NCI-H1105 treated with DMSO at 0.1 percent for 48 hours (cell line): ENCODE results near the gene TFF1.
"Not testable (repeated sequence)": the region's sequence is repeated elsewhere in the genome, so short reads cannot be mapped to it uniquely, and the experiment has no call there.

Experiments
- DNase-seq: peaks from one replicate; lab custom pipeline; 2025; lab: John Stamatoyannopoulos, UW

Gene TFF1

DNA sequence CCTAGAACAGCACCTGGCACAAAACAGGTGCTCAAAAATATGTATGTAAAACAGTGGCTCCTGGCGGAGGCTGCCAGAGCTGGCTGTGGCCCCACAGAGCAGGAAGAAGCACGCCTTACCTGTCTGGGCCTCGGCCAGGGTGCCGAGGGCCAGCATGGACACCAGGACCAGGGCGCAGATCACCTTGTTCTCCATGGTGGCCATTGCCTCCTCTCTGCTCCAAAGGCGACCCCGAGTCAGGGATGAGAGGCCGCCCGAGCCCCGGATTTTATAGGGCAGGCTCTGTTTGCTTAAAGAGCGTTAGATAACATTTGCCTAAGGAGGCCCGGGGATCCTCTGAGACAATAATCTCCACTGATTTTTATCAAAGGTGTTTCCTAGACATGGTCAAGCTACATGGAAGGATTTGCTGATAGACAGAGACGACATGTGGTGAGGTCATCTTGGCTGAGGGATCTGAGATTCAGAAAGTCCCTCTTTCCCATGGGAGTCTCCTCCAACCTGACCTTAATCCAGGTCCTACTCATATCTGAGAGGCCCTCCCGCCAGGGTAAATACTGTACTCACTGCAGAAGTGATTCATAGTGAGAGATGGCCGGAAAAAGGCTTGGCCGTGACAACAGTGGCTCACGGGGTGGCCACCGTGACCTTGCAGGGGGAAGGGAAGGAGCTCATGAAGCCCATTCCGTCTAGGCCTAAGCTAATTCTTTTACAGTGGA lies at the start of gene TFF1:
TSS of gene TFF1 (minus strand) at position 244 of the 719 bp plus-strand sequence. CDS start at position 204, 40 bp downstream.
- no peak for DNase-seq

GRCh38 chr21:42414928-42415769 lies 48.8 kb upstream of the TFF1 start:
- no peak for DNase-seq

GRCh38 chr21:42414553-42414927 lies 48.2 kb upstream of the TFF1 start:
- no peak for DNase-seq

GRCh38 chr21:42414066-42414465 lies 47.7 kb upstream of the TFF1 start:
- no peak for DNase-seq

DNA sequence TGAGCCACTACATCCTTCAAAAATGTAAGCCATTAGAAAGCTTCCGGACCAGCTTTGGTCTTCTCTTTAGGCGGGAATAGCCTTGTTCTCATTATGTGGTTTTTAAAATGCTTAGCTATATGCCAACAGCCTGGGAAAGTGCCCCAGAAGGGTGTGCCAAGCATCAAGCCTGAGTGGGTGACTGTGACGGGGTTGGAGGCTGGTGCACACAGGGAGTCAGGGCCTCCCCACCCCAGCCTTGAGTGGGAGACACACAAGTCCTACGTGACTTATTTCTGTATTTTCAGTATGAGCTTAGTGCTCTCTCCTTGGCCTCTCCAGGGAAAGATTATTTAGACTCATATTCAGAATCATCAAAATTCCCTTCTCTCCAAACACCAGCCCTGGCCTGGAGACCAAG lies 47.2 kb upstream of the TFF1 start:
- DNase-seq: no peak

GRCh38 chr21:42413093-42413492 lies 46.8 kb upstream of the TFF1 start:
- no peak for DNase-seq

- DNase-seq: no peak
Observed at GRCh38 chr21:42412636-42412933, 46.2 kb upstream of the TFF1 start.

DNA sequence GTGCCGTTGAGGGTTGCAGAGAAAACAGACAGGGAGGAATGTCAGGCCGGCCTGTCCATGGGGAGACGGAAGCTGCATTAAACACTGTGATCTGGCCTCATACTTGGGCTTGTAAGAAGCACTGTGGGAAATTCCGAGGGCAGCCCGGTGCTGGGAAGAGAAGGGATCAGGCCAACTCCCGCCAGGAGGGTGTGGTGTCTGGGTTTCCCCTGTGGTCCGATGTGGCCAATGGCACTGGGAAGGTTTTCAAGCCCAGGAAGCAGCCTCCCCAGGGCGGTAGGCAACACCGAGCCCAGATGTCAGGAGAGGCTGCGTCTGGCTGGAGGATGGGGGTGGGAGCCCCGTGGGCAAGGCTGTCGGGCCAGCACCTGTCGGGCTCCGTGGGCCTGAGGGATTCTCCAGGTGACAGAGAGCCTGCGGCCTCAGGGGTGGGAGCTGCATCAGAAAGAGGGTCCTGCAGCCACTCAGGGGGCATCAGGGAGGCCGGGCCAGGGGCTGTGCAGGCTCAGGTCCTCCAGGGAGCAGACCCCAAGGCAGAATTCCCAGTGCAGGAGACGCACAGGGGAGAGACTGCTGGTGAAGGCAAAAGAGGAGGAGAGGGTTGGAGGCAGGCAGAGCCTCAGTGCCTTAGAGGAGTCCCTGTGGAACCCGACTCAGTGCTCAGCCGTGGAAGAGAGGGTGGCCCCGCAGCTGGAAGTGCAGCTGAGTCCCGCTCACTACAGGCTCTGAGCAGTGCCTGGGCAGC lies 45.7 kb upstream of the TFF1 start:
- DNase-seq: no peak

DNA sequence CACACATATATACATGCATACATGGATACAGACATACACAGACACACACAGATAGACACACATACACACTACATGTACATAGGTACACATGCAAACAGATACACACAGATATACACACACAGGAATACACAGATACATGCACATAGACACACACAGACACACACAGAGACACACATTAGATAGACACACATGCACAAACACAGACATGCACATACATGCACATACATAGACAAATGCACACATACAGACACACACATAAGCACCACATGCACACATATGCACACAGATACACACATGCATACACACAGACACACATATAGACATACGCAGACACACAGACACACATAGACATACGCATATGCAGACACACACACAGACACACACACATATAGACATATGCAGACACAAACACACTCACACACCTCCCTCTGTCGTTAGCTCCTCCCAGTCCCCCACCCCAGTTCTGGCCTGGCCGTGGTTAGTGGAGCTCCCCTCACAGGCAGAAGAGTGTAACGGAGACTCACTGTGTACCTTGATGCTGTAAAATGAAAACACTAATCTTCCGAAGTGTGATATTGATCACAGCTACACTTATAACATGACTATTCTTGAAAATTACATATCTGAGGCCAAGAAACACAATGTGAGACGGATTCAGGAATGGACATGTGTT lies 45.0 kb upstream of the TFF1 start:
- DNase-seq: no peak

GRCh38 chr21:42409366-42409765 lies 43.0 kb upstream of the TFF1 start:
- no peak for DNase-seq

DNA sequence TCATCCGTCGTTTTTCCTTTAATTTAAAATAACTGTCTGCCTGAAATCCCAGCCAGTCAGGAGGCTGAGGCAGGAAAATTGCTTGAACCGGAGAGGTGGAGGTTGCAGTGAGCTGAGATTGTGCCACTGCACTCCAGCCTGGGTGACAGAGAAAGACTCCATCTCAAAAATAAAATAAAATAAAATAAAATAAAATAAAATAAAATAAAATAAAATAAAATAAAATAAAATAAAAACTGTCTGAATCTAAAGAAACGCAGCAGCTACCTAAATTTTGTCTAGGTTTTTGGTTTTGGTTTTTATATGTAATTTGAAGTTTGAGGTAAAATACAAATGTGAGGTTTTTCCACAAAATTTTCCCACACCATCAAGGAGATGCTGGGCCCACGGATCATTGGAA lies 42.4 kb upstream of the TFF1 start:
- not testable (repeated sequence) for DNase-seq

GRCh38 chr21:42407476-42407875 lies 41.1 kb upstream of the TFF1 start:
- no peak for DNase-seq

GRCh38 chr21:42406866-42407265 lies 40.5 kb upstream of the TFF1 start:
- DNase-seq: no peak

DNA sequence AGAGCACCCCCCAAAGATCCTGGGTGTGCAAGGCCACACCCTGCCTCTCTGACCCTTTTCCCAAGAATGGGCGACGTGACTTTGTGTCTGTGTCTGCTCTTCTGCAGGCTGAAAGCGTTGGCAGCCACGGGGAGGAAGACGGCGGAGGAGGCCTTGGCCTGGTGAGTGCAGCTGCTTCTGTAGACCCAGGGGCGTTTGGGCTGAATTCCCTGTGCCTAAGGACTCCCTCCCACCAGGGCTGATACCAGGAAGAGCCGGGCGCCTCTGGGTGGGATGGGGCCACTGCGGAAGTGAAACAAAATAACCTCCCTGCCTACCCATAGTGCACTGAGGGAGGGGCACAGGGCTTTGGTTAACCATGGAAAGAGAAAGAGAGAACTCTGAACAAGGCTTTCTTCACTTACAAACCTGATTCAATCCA lies 39.9 kb upstream of the TFF1 start:
- DNase-seq: no peak

GRCh38 chr21:42405064-42406013 lies 39.0 kb upstream of the TFF1 start:
- no peak for DNase-seq

- DNase-seq: no peak
Observed at GRCh38 chr21:42404539-42404938, 38.2 kb upstream of the TFF1 start.

- no peak for DNase-seq
Observed at GRCh38 chr21:42403611-42404231, 37.4 kb upstream of the TFF1 start, which contains the start of gene UBASH3A. TSS of gene UBASH3A (plus strand) at chr21:42403902. CDS start at chr21:42403946, 44 bp downstream.

GRCh38 chr21:42401820-42402251 lies 35.5 kb upstream of the TFF1 start:
- DNase-seq: no peak

GRCh38 chr21:42401154-42401553 lies 34.8 kb upstream of the TFF1 start:
- no peak for DNase-seq

- DNase-seq: no peak
Observed at GRCh38 chr21:42400525-42400924, 34.2 kb upstream of the TFF1 start.
